KMS-11 (cell line): ENCODE data around the gene ANKRD44.

Source experiments
- H2AFZ ChIP-seq: fragments of 200-600 bp; sonication (generic); 2 replicates; pipeline ENCODE4 v1.6.1; 2016; ENCODE audit warnings: antibody characterized with exemption, mixed run types, low read depth
- H3K27ac ChIP-seq: fragments of 200-600 bp; sonication (generic); 2 replicates; pipeline ENCODE4 v1.6.1; 2016; ENCODE audit warnings: mild to moderate bottlenecking, mixed run types
- H3K27me3 ChIP-seq: fragments of 200-600 bp; sonication (generic); 2 replicates; pipeline ENCODE4 v1.6.1; 2017; ENCODE audit warnings: mild to moderate bottlenecking, low read depth, mixed run types, moderate library complexity; ENCODE audit not compliant: insufficient read depth
- H3K36me3 ChIP-seq: fragments of 200-600 bp; sonication (generic); 2 replicates; pipeline ENCODE4 v1.6.1; 2017; ENCODE audit warnings: mild to moderate bottlenecking, mixed run types; ENCODE audit not compliant: insufficient read depth
- H3K4me1 ChIP-seq: fragments of 200-600 bp; sonication (generic); 2 replicates; pipeline ENCODE4 v1.6.1; 2016; ENCODE audit warnings: mild to moderate bottlenecking, low read depth, mixed run types; ENCODE audit not compliant: poor library complexity, severe bottlenecking
- H3K4me2 ChIP-seq: fragments of 200-600 bp; sonication (generic); 2 replicates; pipeline ENCODE4 v1.7.0; 2016; ENCODE audit warnings: mild to moderate bottlenecking, mixed run types
- H3K4me3 ChIP-seq: fragments of 200-600 bp; sonication (generic); IDR thresholded peaks from 2 replicates; pipeline ENCODE4 v1.6.1; 2017; ENCODE audit warnings: low read depth, low read length, mixed read lengths; ENCODE audit not compliant: insufficient read depth
- H3K79me2 ChIP-seq: fragments of 200-600 bp; sonication (generic); 2 replicates; pipeline ENCODE4 v1.6.1; 2016; ENCODE audit warnings: low read depth, mixed run types; ENCODE audit not compliant: insufficient read depth
- H3K9ac ChIP-seq: fragments of 200-600 bp; sonication (generic); 2 replicates; pipeline ENCODE4 v1.6.1; 2016; ENCODE audit warnings: mild to moderate bottlenecking, mixed run types
- H4K20me1 ChIP-seq: fragments of 200-600 bp; sonication (generic); 2 replicates; pipeline ENCODE4 v1.6.1; 2016; ENCODE audit warnings: mild to moderate bottlenecking, mixed run types; ENCODE audit not compliant: insufficient read depth
- TF ChIP-seq, protein P1 (sequence below): fragments of 200-600 bp; sonication (generic); conservative IDR thresholded peaks from 2 replicates; pipeline ENCODE4 v1.6.1; 2017; ENCODE audit warnings: low read depth, mild to moderate bottlenecking, antibody characterized with exemption, low read length, moderate library complexity, mixed read lengths

Gene ANKRD44

DNA sequence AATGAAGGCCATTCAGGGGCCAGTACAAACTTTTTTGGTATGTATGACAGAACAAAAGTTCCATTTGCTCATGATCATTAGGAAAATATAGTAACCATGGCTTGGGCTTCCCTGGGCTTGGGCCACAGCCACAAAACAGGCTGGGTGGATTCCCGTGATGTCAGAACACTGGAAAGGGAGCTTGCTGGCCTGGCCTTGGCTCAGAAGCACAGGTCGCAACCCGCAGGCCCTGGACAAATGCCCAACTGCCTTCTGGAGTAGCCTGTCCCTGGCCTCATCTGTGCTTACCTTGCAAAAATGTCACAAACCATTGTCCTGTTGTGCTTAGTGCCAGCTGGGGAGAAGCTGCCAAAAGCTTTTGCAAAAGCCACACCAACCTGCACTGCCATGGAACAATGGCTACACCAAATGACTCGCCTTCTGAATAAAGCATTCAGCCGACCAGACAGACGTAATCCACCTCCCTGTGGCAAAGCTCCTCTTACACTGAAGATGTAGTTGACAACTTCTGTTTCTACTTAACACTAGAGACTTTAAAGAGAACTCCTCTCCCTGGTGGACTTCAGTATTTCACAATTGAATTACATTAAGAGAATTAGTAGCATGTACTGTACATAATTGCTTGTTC lies 125.5 kb downstream of the ANKRD44 start:
- no peaks in the 10 kb centered on the region for H3K36me3 ChIP-seq
- no peaks in the 10 kb centered on the region for H3K79me2 ChIP-seq
- H3K4me3 ChIP-seq = no peak overlapping the region
- no peak overlapping the region for H2AFZ ChIP-seq
- no peaks in the 10 kb centered on the region for H3K4me1 ChIP-seq
- TF ChIP-seq, protein P1, sequence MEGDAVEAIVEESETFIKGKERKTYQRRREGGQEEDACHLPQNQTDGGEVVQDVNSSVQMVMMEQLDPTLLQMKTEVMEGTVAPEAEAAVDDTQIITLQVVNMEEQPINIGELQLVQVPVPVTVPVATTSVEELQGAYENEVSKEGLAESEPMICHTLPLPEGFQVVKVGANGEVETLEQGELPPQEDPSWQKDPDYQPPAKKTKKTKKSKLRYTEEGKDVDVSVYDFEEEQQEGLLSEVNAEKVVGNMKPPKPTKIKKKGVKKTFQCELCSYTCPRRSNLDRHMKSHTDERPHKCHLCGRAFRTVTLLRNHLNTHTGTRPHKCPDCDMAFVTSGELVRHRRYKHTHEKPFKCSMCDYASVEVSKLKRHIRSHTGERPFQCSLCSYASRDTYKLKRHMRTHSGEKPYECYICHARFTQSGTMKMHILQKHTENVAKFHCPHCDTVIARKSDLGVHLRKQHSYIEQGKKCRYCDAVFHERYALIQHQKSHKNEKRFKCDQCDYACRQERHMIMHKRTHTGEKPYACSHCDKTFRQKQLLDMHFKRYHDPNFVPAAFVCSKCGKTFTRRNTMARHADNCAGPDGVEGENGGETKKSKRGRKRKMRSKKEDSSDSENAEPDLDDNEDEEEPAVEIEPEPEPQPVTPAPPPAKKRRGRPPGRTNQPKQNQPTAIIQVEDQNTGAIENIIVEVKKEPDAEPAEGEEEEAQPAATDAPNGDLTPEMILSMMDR = no peak
- H3K4me2 ChIP-seq = no peak overlapping the region
- no peak overlapping the region for H3K27ac ChIP-seq
- H3K9ac ChIP-seq = no peak overlapping the region
- H4K20me1 ChIP-seq = no peaks in the 10 kb centered on the region
- no peaks in the 10 kb centered on the region for H3K27me3 ChIP-seq

DNA sequence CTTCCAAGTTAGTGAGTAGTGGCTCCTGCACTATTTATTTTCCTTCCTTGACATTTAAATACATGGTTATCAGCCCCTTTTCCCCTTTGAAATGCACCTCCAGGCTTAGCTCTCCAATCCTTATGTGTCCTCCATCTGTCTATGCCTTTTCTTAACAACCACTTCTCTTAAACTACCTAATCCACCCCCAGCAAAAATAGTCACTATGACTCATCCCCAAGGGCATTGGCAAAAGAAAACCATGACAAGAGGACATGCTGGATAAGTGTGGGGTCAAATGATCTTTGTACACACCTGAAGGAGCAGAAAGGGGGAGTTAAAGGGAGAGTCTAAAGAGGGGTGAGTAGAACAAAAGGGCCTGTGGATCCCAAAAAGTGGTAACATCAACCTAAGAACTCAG lies 127.2 kb downstream of the ANKRD44 start:
- Histone ChIP-seq H3K4me2 (no peak overlapping the region), H3K27ac (no peak overlapping the region), H3K4me3 (no peak overlapping the region), H3K9ac (no peak overlapping the region), H3K36me3 (no peaks in the 10 kb centered on the region), H3K79me2 (no peaks in the 10 kb centered on the region), H3K27me3 (no peaks in the 10 kb centered on the region), H4K20me1 (no peaks in the 10 kb centered on the region), H3K4me1 (no peaks in the 10 kb centered on the region), H2AFZ (no peak overlapping the region)
- TF ChIP-seq, protein P1 = no peak

DNA sequence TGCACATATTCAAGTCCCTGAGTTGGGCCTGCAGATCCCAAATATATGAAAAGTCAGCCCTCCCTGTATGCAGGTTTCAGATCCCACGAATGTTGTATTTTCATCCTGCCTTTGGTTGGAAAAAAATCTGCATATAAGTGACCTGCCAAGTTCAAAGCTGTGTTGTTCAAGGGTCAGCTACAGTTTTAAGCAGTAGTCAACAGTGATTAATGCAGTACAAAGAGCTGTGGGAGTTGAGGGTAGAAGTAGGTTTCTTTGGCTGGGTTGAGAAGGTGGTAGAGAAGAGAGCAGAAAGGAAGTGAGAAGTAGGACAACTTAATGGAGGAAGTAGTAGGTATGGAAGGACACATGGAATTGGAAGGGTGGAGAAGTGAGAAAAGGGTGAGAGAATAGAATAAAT lies 127.9 kb downstream of the ANKRD44 start:
- Histone ChIP-seq H3K27me3 (no peaks in the 10 kb centered on the region), H3K4me3 (no peak overlapping the region), H4K20me1 (no peaks in the 10 kb centered on the region), H3K27ac (no peak overlapping the region), H3K36me3 (no peaks in the 10 kb centered on the region), H3K4me2 (no peak overlapping the region), H3K9ac (no peak overlapping the region), H3K79me2 (no peaks in the 10 kb centered on the region), H3K4me1 (no peaks in the 10 kb centered on the region), H2AFZ (no peak overlapping the region)
- TF ChIP-seq, protein P1 = no peak

DNA sequence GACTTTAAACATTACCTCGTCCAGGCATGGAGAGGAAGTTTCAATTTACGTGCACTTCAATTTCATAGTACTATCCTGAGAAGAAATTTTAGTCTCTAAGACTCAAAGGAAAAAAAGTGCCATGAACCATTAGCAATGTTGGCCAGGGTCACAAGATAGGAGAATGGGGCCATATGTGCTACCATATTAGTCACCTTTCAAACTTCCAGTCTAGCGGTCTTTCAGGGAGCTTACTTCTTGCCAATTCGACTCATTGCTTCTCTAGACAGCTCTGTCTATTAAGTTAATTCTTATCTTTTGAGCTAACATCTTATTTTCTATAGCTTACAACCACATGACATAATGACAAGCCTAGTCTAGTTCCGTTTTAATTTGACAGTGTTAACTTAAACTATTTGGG lies 129.1 kb downstream of the ANKRD44 start:
- H3K9ac ChIP-seq = no peak overlapping the region
- no peaks in the 10 kb centered on the region for H3K79me2 ChIP-seq
- no peak overlapping the region for H3K27ac ChIP-seq
- no peaks in the 10 kb centered on the region for H3K27me3 ChIP-seq
- no peaks in the 10 kb centered on the region for H4K20me1 ChIP-seq
- H2AFZ ChIP-seq = no peak overlapping the region
- H3K4me1 ChIP-seq = no peaks in the 10 kb centered on the region
- no peak overlapping the region for H3K4me3 ChIP-seq
- TF ChIP-seq, protein P1 = no peak
- H3K36me3 ChIP-seq = no peaks in the 10 kb centered on the region
- no peak overlapping the region for H3K4me2 ChIP-seq
